ENCODE measurements around the gene FKBP2. TPM values are rescaled to one million over a fixed set of nuclear protein-coding genes. Genes with fewer than 3 reads are reported as not detected.

FKBP2 gene
- total RNA-seq, 1 experiment from 2014 or later, result 57.2 TPM

- Mint-ChIP-seq H3K36me3 (peaks cover 13% of the 10 kb centered on the region), H3K4me1 (peaks cover 22% of the 10 kb centered on the region), H3K9me3 (no peaks in the 10 kb centered on the region), H3K4me3 (peak overlapping the region; percentile 99), H3K27me3 (ENCODE audit: low read depth) (no peaks in the 10 kb centered on the region), H3K27ac (peak overlapping the region; percentile 100)
- ChIA-PET CTCF (interaction anchor here (0.6 to 6.2 kb wide), 17 partner anchors 15 to 87 kb away, joined by 3 to 75 read pairs (median 8); partner anchors contain the start of genes BAD, CATSPERZ, ESRRA and FKBP2), POLR2A (interaction anchor here (0.8 to 3.9 kb wide), 10 partner anchors 14 to 231 kb away, joined by 3 to 25 read pairs (median 5); partner anchors contain the start of genes BAD, CATSPERZ, FKBP2 and GPR137)
- DNase-seq (ENCODE audit: low spot score), result peak; percentile 98
- ATAC-seq, result peak; percentile 83
- TF ChIP-seq CREM (CRISPR knock-in tag; IDR thresholded peaks at IDR 0.05), result peak; percentile 59; the same call in 1 of the 2 replicates
- peak; percentile 55; the same call in 1 of the 2 replicates for TF ChIP-seq ZNF317 (CRISPR knock-in tag; IDR thresholded peaks at IDR 0.05; ENCODE audit: borderline replicate concordance, low read depth)
- TF ChIP-seq ZNF423 (CRISPR knock-in tag; IDR thresholded peaks at IDR 0.05), result no peak
- TF ChIP-seq GRHL2 (CRISPR knock-in tag; IDR thresholded peaks at IDR 0.05; ENCODE audit: insufficient replicate concordance, severe bottlenecking), result no peak
- no peak for TF ChIP-seq NR3C1 (CRISPR knock-in tag; conservative IDR thresholded peaks at IDR 0.05; ENCODE audit: low read depth)
- TF ChIP-seq, protein P1, sequence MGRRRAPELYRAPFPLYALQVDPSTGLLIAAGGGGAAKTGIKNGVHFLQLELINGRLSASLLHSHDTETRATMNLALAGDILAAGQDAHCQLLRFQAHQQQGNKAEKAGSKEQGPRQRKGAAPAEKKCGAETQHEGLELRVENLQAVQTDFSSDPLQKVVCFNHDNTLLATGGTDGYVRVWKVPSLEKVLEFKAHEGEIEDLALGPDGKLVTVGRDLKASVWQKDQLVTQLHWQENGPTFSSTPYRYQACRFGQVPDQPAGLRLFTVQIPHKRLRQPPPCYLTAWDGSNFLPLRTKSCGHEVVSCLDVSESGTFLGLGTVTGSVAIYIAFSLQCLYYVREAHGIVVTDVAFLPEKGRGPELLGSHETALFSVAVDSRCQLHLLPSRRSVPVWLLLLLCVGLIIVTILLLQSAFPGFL (CRISPR knock-in tag; IDR thresholded peaks at IDR 0.05; ENCODE audit: borderline replicate concordance), result no peak
- TF ChIP-seq PRRX2 (CRISPR knock-in tag; IDR thresholded peaks at IDR 0.05), result peak; percentile 76
- TF ChIP-seq NFYB (CRISPR knock-in tag; conservative IDR thresholded peaks at IDR 0.05; ENCODE audit: low read depth), result 0 out of 2 replicates have a peak, but pooled peaks have one; percentile 31
- no peak for TF ChIP-seq MXD4 (CRISPR knock-in tag; IDR thresholded peaks at IDR 0.05; ENCODE audit: borderline replicate concordance)
- 0 out of 2 replicates have a peak, but pooled peaks have one; percentile 36 for TF ChIP-seq NFE2L1 (CRISPR knock-in tag; IDR thresholded peaks at IDR 0.05)
- no peak; the same call in 1 of the 2 replicates for TF ChIP-seq ZNF416 (CRISPR knock-in tag; IDR thresholded peaks at IDR 0.05)
- 0 out of 2 replicates have a peak, but pooled peaks have one; percentile 19 for TF ChIP-seq TCF7 (CRISPR knock-in tag; IDR thresholded peaks at IDR 0.05; ENCODE audit: low read depth)
- TF ChIP-seq ZNF121 (CRISPR knock-in tag; IDR thresholded peaks at IDR 0.05), result peak; percentile 56; the same call in 1 of the 2 replicates
- TF ChIP-seq ETV6 (CRISPR knock-in tag; IDR thresholded peaks at IDR 0.05), result peak; percentile 82
- no peak for TF ChIP-seq ZNF671 (CRISPR knock-in tag; IDR thresholded peaks at IDR 0.05)
- no peak for TF ChIP-seq ZNF396 (CRISPR knock-in tag; IDR thresholded peaks at IDR 0.05; ENCODE audit: borderline replicate concordance)
- TF ChIP-seq ZMAT4 (CRISPR knock-in tag; IDR thresholded peaks at IDR 0.05), result peak; percentile 70
- peak; percentile 98 for TF ChIP-seq NR2C2 (CRISPR knock-in tag; IDR thresholded peaks at IDR 0.05)
- TF ChIP-seq, protein P2, sequence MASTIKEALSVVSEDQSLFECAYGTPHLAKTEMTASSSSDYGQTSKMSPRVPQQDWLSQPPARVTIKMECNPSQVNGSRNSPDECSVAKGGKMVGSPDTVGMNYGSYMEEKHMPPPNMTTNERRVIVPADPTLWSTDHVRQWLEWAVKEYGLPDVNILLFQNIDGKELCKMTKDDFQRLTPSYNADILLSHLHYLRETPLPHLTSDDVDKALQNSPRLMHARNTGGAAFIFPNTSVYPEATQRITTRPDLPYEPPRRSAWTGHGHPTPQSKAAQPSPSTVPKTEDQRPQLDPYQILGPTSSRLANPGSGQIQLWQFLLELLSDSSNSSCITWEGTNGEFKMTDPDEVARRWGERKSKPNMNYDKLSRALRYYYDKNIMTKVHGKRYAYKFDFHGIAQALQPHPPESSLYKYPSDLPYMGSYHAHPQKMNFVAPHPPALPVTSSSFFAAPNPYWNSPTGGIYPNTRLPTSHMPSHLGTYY (CRISPR knock-in tag; IDR thresholded peaks at IDR 0.05), result no peak
- TF ChIP-seq ARID4B (CRISPR knock-in tag; IDR thresholded peaks at IDR 0.05; ENCODE audit: borderline replicate concordance), result no peak
- TF ChIP-seq HMGXB4 (CRISPR knock-in tag; IDR thresholded peaks at IDR 0.05), result peak; percentile 65; the same call in 1 of the 2 replicates
- TF ChIP-seq, protein P3, sequence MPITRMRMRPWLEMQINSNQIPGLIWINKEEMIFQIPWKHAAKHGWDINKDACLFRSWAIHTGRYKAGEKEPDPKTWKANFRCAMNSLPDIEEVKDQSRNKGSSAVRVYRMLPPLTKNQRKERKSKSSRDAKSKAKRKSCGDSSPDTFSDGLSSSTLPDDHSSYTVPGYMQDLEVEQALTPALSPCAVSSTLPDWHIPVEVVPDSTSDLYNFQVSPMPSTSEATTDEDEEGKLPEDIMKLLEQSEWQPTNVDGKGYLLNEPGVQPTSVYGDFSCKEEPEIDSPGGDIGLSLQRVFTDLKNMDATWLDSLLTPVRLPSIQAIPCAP (CRISPR knock-in tag; IDR thresholded peaks at IDR 0.05), result no peak
- no peak for TF ChIP-seq NR1H2 (CRISPR knock-in tag; IDR thresholded peaks at IDR 0.05)
- peak; percentile 89; the same call in 1 of the 2 replicates for TF ChIP-seq TEAD1 (CRISPR knock-in tag; IDR thresholded peaks at IDR 0.05)
- TF ChIP-seq, protein P4, sequence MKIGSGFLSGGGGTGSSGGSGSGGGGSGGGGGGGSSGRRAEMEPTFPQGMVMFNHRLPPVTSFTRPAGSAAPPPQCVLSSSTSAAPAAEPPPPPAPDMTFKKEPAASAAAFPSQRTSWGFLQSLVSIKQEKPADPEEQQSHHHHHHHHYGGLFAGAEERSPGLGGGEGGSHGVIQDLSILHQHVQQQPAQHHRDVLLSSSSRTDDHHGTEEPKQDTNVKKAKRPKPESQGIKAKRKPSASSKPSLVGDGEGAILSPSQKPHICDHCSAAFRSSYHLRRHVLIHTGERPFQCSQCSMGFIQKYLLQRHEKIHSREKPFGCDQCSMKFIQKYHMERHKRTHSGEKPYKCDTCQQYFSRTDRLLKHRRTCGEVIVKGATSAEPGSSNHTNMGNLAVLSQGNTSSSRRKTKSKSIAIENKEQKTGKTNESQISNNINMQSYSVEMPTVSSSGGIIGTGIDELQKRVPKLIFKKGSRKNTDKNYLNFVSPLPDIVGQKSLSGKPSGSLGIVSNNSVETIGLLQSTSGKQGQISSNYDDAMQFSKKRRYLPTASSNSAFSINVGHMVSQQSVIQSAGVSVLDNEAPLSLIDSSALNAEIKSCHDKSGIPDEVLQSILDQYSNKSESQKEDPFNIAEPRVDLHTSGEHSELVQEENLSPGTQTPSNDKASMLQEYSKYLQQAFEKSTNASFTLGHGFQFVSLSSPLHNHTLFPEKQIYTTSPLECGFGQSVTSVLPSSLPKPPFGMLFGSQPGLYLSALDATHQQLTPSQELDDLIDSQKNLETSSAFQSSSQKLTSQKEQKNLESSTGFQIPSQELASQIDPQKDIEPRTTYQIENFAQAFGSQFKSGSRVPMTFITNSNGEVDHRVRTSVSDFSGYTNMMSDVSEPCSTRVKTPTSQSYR (CRISPR knock-in tag; IDR thresholded peaks at IDR 0.05), result no peak
Measured at GRCh38 chr11:64269540-64270220, 28.8 kb downstream of the FKBP2 start.

All from WTC11 (cell line).